Gastroesophageal sphincter (tissue), 4 donors: ENCODE results near the gene GNAI1. TPM values are rescaled to one million over a fixed set of nuclear protein-coding genes. Genes with fewer than 3 reads are reported as not detected.

ENCODE experiments used
- ATAC-seq: fragments of 150-250 bp; one replicate; pipeline ENCODE4 v1.9.1; 2016; ENCODE audit warnings: mild to moderate bottlenecking, moderate library complexity
- H3K27ac ChIP-seq, 4 donors: fragments of 200-600 bp; sonication (generic) in 3 of 4; 1 replicate in 3 of 4; 2 replicates in 1 of 4; pipeline ENCODE4 v1.5.1; 2016 to 2019
- H3K27me3 ChIP-seq: fragments of 200-600 bp; sonication (generic); one replicate; pipeline ENCODE4 v1.5.1; 2019
- H3K36me3 ChIP-seq, 2 donors: fragments of 200-600 bp; sonication (generic); one replicate each; pipeline ENCODE4 v1.5.1; 2019; ENCODE audit warnings: control low read depth in 1 of 2
- H3K4me1 ChIP-seq, 3 donors: fragments of 200-600 bp; sonication (generic); 1 replicate in 2 of 3; 2 replicates in 1 of 3; pipeline ENCODE4 v1.5.1; 2016 to 2019; ENCODE audit warnings: control low read depth in 2 of 3
- H3K4me3 ChIP-seq, 2 donors: fragments of 200-600 bp; sonication (generic); one replicate each; pipeline ENCODE4 v1.5.1; 2019; ENCODE audit warnings: mild to moderate bottlenecking in 1 of 2, moderate library complexity in 1 of 2
- H3K9me3 ChIP-seq, 3 donors: fragments of 200-600 bp; sonication (generic); one replicate each; pipeline ENCODE4 v1.5.1; 2017 to 2019; ENCODE audit warnings: control low read depth in 2 of 3
- EP300 ChIP-seq: sonication (generic); formaldehyde crosslinking; IDR thresholded peaks from one replicate; pipeline ENCODE4 v1.6.1; 2017; ENCODE audit warnings: antibody characterized with exemption, mild to moderate bottlenecking
- POLR2A ChIP-seq, 2 donors: fragments of 450-650 bp; IDR thresholded peaks; one replicate each; pipeline ENCODE4 v1.6.1; 2017; ENCODE audit warnings: antibody characterized with exemption in 2 of 2, mild to moderate bottlenecking in 2 of 2, moderate library complexity in 1 of 2
- POLR2AphosphoS5 ChIP-seq: sonication (generic); formaldehyde crosslinking; IDR thresholded peaks from one replicate; pipeline ENCODE4 v1.6.1; 2017; ENCODE audit warnings: antibody characterized with exemption
- WGBS, 2 donors: methylation state at CpG; one replicate each; pipeline ENCODE4 v1.1.5; 2018; ENCODE audit warnings: low coverage in 1 of 2; 5-methylcytosine and 5-hydroxymethylcytosine counted together
- total RNA-seq, 4 donors: library from RNA; depleted of rRNA; stranded (reverse); fragments of >200 nt; gene quantifications; one replicate each; pipeline ENCODE4 v1.1.0, GENCODE V29; 2016
- TF ChIP-seq, protein P1 (sequence below), 4 experiments: fragments of 200-600 bp in 2 of 4; fragments of 450-650 bp in 2 of 4; sonication (generic) in 1 of 4; IDR thresholded peaks; one replicate each; pipeline ENCODE4 v1.5.1; 2017 to 2019; ENCODE audit warnings: antibody characterized with exemption in 4 of 4, mild to moderate bottlenecking in 2 of 4, moderate library complexity in 2 of 4

Gene GNAI1
- total RNA-seq, 4 donors from 2014 or later, result 76.8 to 136 (median 108) TPM

DNA sequence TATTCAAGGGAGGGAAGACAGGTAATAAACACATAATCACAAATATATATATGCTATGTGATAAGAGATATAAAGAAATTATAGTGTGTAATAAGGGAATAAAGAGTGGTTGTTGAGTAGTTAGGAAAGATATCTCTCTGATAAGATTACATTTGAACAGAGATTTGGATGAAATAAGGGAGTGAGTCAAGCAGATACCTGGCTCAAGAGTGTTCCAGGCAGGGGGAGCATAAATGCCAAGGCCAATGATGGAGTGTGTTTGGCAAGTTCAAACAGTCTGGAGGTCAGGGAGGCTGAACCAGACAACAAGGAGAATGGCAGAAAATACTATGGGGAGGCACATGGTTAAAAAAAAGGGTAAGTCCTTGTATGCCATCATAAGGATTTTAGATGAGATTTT lies 4.8 kb upstream of the GNAI1 start:
- Histone ChIP-seq H3K27ac (no peak overlapping the region), H3K4me1 (peaks cover 0 to 5% (median 0%) of the 10 kb centered on the region in 3 donors), H3K9me3 (no peaks in the 10 kb centered on the region), H3K4me3 (no peak overlapping the region), H3K36me3 (no peaks in the 10 kb centered on the region), H3K27me3 (no peaks in the 10 kb centered on the region)
- ATAC-seq, result no peak
- TF ChIP-seq POLR2A (IDR thresholded peaks at IDR 0.05) (no peak), EP300 (no peak), POLR2AphosphoS5 (no peak)
- TF ChIP-seq, protein P1, sequence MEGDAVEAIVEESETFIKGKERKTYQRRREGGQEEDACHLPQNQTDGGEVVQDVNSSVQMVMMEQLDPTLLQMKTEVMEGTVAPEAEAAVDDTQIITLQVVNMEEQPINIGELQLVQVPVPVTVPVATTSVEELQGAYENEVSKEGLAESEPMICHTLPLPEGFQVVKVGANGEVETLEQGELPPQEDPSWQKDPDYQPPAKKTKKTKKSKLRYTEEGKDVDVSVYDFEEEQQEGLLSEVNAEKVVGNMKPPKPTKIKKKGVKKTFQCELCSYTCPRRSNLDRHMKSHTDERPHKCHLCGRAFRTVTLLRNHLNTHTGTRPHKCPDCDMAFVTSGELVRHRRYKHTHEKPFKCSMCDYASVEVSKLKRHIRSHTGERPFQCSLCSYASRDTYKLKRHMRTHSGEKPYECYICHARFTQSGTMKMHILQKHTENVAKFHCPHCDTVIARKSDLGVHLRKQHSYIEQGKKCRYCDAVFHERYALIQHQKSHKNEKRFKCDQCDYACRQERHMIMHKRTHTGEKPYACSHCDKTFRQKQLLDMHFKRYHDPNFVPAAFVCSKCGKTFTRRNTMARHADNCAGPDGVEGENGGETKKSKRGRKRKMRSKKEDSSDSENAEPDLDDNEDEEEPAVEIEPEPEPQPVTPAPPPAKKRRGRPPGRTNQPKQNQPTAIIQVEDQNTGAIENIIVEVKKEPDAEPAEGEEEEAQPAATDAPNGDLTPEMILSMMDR (IDR thresholded peaks at IDR 0.05), result no peak

GRCh38 chr7:80131675-80132435 lies 2.8 kb upstream of the GNAI1 start:
- no peak for TF ChIP-seq POLR2A (IDR thresholded peaks at IDR 0.05)
- TF ChIP-seq, protein P1 (IDR thresholded peaks at IDR 0.05), result no peak
- TF ChIP-seq EP300, result no peak
- no peak for TF ChIP-seq POLR2AphosphoS5
- Histone ChIP-seq H3K4me3 (no peak overlapping the region), H3K27ac (no peak overlapping the region), H3K4me1 (peaks cover 0 to 11% (median 3%) of the 10 kb centered on the region in 3 donors), H3K27me3 (no peaks in the 10 kb centered on the region), H3K9me3 (no peaks in the 10 kb centered on the region), H3K36me3 (no peaks in the 10 kb centered on the region)
- WGBS, 2 donors, result 43 to 46% methylated on average over 1 to 2 of the region's 2 CpGs
- ATAC-seq, result no peak

- Histone ChIP-seq H3K36me3 (no peaks in the 10 kb centered on the region), H3K4me1 (peaks cover 0 to 17% (median 3%) of the 10 kb centered on the region in 3 donors), H3K4me3 (no peak overlapping the region), H3K27me3 (no peaks in the 10 kb centered on the region), H3K27ac (peak overlapping the region in 1 of 4 donors; percentile 21), H3K9me3 (no peaks in the 10 kb centered on the region)
- TF ChIP-seq POLR2AphosphoS5, result no peak
- TF ChIP-seq, protein P1 (IDR thresholded peaks at IDR 0.05), result no peak
- ATAC-seq, result no peak
- 79 to 80% methylated on average over 2 to 3 of the region's 3 CpGs for WGBS, 2 donors
Measured at GRCh38 chr7:80132594-80132993, 2.0 kb upstream of the GNAI1 start.

DNA sequence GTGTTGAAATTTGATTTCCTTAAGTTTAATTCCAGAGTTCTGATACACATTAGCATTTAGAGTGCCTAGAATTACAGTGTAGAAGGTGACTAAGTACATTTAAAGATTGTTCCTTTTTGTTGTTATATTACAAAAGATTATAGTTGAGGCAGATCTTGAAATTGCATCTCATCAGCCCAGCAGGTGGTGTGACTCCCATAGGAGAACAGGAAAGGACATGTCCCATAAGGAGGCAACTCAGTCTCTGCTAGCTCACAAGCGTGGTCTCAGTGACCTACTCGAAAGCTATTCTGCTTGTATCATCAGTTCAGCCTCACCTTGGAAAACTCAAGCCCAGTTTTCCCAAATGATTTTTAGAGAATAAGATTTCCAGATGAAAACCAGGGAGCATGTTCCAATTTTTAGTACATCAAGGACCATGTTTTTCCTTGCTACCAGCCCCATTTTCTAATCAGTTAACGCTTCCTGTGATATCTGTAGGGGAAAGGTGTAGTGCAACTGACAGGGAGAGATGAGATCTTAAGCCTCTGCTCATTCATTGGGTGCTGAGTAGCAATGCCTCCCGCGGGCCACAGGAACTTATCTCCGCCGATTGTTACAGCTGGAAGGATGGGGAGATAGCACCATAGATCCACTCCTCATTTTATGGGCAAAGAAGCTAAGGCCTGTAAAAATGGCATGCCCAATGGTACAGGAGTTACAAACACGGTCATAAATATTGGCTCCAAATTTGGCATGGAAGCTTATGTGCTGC lies 1.1 kb upstream of the GNAI1 start:
- Histone ChIP-seq H3K27ac (peak overlapping the region; percentile 35 to 97 (median 92)), H3K4me1 (peaks cover 0 to 27% (median 3%) of the 10 kb centered on the region in 3 donors), H3K36me3 (no peaks in the 10 kb centered on the region), H3K4me3 (peak overlapping the region in 1 of 2 donors; percentile 93), H3K27me3 (no peaks in the 10 kb centered on the region), H3K9me3 (no peaks in the 10 kb centered on the region)
- no peak for TF ChIP-seq POLR2A (IDR thresholded peaks at IDR 0.05)
- TF ChIP-seq, protein P1 (IDR thresholded peaks at IDR 0.05), result peak in 3 of 4 experiments; percentile 6 to 41 (median 33)
- ATAC-seq, result no peak
- 54 to 69% methylated on average over 5 to 8 of the region's 8 CpGs for WGBS, 2 donors
